Parathyroid adenoma (tissue), 2 donors: ENCODE results near the gene ARHGEF12.

Experiments
- H2AFZ ChIP-seq: fragments of 300-600 bp; sonication (generic); one replicate; pipeline ENCODE4 v1.7.0; 2017; ENCODE audit warnings: antibody characterized with exemption, mild to moderate bottlenecking
- H3K27ac ChIP-seq: fragments of 300-600 bp; sonication (generic); one replicate; pipeline ENCODE4 v1.7.0; 2017
- H3K27me3 ChIP-seq: fragments of 300-600 bp; sonication (generic); one replicate; pipeline ENCODE4 v1.7.0; 2017; ENCODE audit warnings: low read length; ENCODE audit not compliant: control insufficient read depth, insufficient read depth
- H3K36me3 ChIP-seq: fragments of 300-600 bp; sonication (generic); one replicate; pipeline ENCODE4 v1.7.0; 2017; ENCODE audit warnings: low read length; ENCODE audit not compliant: control insufficient read depth, insufficient read depth
- H3K4me1 ChIP-seq: fragments of 300-600 bp; sonication (generic); one replicate; pipeline ENCODE4 v1.7.0; 2017; ENCODE audit warnings: control low read depth
- H3K4me2 ChIP-seq: fragments of 300-600 bp; sonication (generic); one replicate; pipeline ENCODE4 v1.7.0; 2017; ENCODE audit warnings: low read length
- H3K4me3 ChIP-seq: fragments of 300-600 bp; sonication (generic); one replicate; pipeline ENCODE4 v1.7.0; 2017; ENCODE audit warnings: low read depth, low read length
- H3K79me2 ChIP-seq: fragments of 300-600 bp; sonication (generic); one replicate; pipeline ENCODE4 v1.7.0; 2017; ENCODE audit warnings: control low read depth
- H3K9ac ChIP-seq: fragments of 300-600 bp; sonication (generic); one replicate; pipeline ENCODE4 v1.7.0; 2017; ENCODE audit warnings: mild to moderate bottlenecking
- H3K9me3 ChIP-seq: fragments of 300-600 bp; sonication (generic); one replicate; pipeline ENCODE4 v1.7.0; 2017; ENCODE audit warnings: low read length; ENCODE audit not compliant: control insufficient read depth
- TF ChIP-seq, protein P1 (sequence below): fragments of 300-600 bp; sonication (generic); IDR thresholded peaks from one replicate; pipeline ENCODE4 v1.7.0; 2017; ENCODE audit warnings: antibody characterized with exemption, mild to moderate bottlenecking
- donor health status: primary hyperparathyroidism.

The ARHGEF12 gene

GRCh38 chr11:120302001-120302805 lies 34.0 kb upstream of the ARHGEF12 start:
- no peaks in the 10 kb centered on the region for H3K27me3 ChIP-seq
- no peak overlapping the region for H3K9ac ChIP-seq
- H3K4me1 ChIP-seq: peaks cover 43% of the 10 kb centered on the region
- no peaks in the 10 kb centered on the region for H3K36me3 ChIP-seq
- H3K9me3 ChIP-seq: no peaks in the 10 kb centered on the region
- peak overlapping the region; percentile 57 for H2AFZ ChIP-seq
- no peak overlapping the region for H3K4me2 ChIP-seq
- no peak overlapping the region for H3K4me3 ChIP-seq
- TF ChIP-seq, protein P1, sequence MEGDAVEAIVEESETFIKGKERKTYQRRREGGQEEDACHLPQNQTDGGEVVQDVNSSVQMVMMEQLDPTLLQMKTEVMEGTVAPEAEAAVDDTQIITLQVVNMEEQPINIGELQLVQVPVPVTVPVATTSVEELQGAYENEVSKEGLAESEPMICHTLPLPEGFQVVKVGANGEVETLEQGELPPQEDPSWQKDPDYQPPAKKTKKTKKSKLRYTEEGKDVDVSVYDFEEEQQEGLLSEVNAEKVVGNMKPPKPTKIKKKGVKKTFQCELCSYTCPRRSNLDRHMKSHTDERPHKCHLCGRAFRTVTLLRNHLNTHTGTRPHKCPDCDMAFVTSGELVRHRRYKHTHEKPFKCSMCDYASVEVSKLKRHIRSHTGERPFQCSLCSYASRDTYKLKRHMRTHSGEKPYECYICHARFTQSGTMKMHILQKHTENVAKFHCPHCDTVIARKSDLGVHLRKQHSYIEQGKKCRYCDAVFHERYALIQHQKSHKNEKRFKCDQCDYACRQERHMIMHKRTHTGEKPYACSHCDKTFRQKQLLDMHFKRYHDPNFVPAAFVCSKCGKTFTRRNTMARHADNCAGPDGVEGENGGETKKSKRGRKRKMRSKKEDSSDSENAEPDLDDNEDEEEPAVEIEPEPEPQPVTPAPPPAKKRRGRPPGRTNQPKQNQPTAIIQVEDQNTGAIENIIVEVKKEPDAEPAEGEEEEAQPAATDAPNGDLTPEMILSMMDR: no peak
- H3K79me2 ChIP-seq: no peaks in the 10 kb centered on the region
- H3K27ac ChIP-seq: peak overlapping the region; percentile 95

- H3K27me3 ChIP-seq: no peaks in the 10 kb centered on the region
- peak overlapping the region; percentile 95 for H3K27ac ChIP-seq
- H3K79me2 ChIP-seq: no peaks in the 10 kb centered on the region
- H3K4me1 ChIP-seq: peaks cover 40% of the 10 kb centered on the region
- H3K36me3 ChIP-seq: no peaks in the 10 kb centered on the region
- no peaks in the 10 kb centered on the region for H3K9me3 ChIP-seq
- no peak overlapping the region for H2AFZ ChIP-seq
- H3K9ac ChIP-seq: no peak overlapping the region
- no peak overlapping the region for H3K4me3 ChIP-seq
- TF ChIP-seq, protein P1: peak; percentile 88
- H3K4me2 ChIP-seq: no peak overlapping the region
These were observed 33.1 kb upstream of the ARHGEF12 start for GRCh38 chr11:120303004-120303637.

DNA sequence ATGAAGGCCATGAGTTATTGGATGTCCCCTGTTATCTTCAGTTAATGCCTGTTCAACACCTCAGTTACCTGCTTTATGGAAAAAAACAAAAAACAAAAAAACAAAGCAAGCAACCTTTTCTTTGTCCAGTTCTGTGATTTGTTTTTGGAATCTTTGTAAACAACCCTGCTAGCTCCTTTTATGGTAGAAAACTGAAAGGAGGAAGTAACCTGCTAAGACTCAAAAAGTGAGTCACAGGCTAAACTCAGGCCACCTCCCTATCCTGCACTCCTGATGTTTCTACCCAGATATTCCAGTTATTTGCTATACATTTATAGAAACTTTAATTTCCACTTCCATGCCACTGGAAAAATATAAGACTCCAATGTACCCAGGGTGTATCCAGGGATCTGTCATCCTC lies 31.7 kb upstream of the ARHGEF12 start:
- no peak overlapping the region for H3K4me3 ChIP-seq
- no peak overlapping the region for H2AFZ ChIP-seq
- H3K36me3 ChIP-seq: no peaks in the 10 kb centered on the region
- H3K79me2 ChIP-seq: no peaks in the 10 kb centered on the region
- H3K9me3 ChIP-seq: no peaks in the 10 kb centered on the region
- TF ChIP-seq, protein P1: no peak
- H3K27ac ChIP-seq: no peak overlapping the region
- H3K4me1 ChIP-seq: peaks cover 27% of the 10 kb centered on the region
- H3K4me2 ChIP-seq: no peak overlapping the region
- no peaks in the 10 kb centered on the region for H3K27me3 ChIP-seq
- H3K9ac ChIP-seq: no peak overlapping the region

DNA sequence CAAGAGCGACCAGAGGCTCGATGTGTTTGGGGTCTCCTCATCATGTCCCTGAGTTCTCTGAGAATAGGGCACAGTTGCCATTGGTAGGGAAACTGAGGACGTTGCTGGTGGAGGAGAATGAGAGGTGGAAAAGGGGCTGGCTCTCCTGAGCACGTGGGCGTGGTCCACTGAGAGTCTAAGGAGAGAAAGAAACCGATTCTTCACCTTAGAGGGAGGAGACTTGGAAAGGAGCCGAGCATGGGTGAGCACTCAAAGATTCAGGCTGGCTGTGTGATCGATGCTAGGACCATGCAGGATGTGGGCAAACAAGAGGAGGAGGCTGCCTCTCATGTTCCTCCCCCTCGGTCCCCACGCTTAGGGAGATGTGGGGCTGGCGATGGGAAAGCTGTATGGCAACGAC lies 30.9 kb upstream of the ARHGEF12 start:
- Histone ChIP-seq H3K79me2 (no peaks in the 10 kb centered on the region), H3K36me3 (no peaks in the 10 kb centered on the region), H3K27me3 (no peaks in the 10 kb centered on the region), H3K4me3 (no peak overlapping the region), H3K4me1 (peaks cover 20% of the 10 kb centered on the region), H3K9ac (no peak overlapping the region), H3K4me2 (no peak overlapping the region), H3K9me3 (no peaks in the 10 kb centered on the region), H2AFZ (no peak overlapping the region), H3K27ac (no peak overlapping the region)
- TF ChIP-seq, protein P1: no peak
